Measurements from ENCODE around the gene MKRN2. TPM values are rescaled to one million over a fixed set of nuclear protein-coding genes. Genes with fewer than 3 reads are reported as not detected.

MKRN2 gene
- total and polyA plus RNA-seq, 7 donors: 17.2 to 35.5 (median 21.2) TPM

- Histone ChIP-seq H3K4me1 (peaks cover 54% of the 10 kb centered on the region), H3K27ac (peak overlapping the region; percentile 99), H3K36me3 (ENCODE audit: insufficient read depth in 1 of 2, low read depth in 1 of 2) (no peaks in the 10 kb centered on the region), H3K9me3 (no peaks in the 10 kb centered on the region), H3K27me3 (ENCODE audit: insufficient read depth in 3 of 3, low read length in 2 of 3) (peaks cover 0 to 16% (median 2%) of the 10 kb centered on the region in 3 donors), H3K4me3 (peak overlapping the region; percentile 92)
- peak; percentile 51 to 71 (median 57) for ATAC-seq
- intact Hi-C loops (cut with DNase I): no loop called here
- 1% methylated on average over 18 of the region's 18 CpGs for WGBS, 3 donors
- DNase-seq: no peak
- TF ChIP-seq CTCF (IDR thresholded peaks at IDR 0.05): no peak
Observed at GRCh38 chr3:12557473-12558100, 700 bp downstream of the MKRN2 start.

GRCh38 chr3:12558706-12559105 lies 1.8 kb downstream of the MKRN2 start:
- DNase-seq (no peak), ATAC-seq (no peak)
- no peaks in the 10 kb centered on the region for H3K9me3 ChIP-seq
- WGBS, 3 donors: 37 to 49% (median 44%) methylated on average over 4 of the region's 4 CpGs
- intact Hi-C loops (cut with DNase I): no loop called here
- peaks cover 57% of the 10 kb centered on the region for H3K4me1 ChIP-seq
- H3K4me3 ChIP-seq: peak overlapping the region; percentile 92
- peaks cover 0 to 5% (median 2%) of the 10 kb centered on the region in 3 donors for H3K27me3 ChIP-seq (ENCODE audit: insufficient read depth in 3 of 3, low read length in 2 of 3)
- peak overlapping the region; percentile 99 for H3K27ac ChIP-seq
- H3K36me3 ChIP-seq (ENCODE audit: insufficient read depth in 1 of 2, low read depth in 1 of 2): no peaks in the 10 kb centered on the region
- no peak for TF ChIP-seq CTCF (IDR thresholded peaks at IDR 0.05)

- peak overlapping the region; percentile 99 for H3K27ac ChIP-seq
- DNase-seq: no peak
- no peaks in the 10 kb centered on the region for H3K9me3 ChIP-seq
- no peak for TF ChIP-seq CTCF (IDR thresholded peaks at IDR 0.05)
- WGBS, 3 donors: 57 to 72% (median 68%) methylated on average over 3 of the region's 3 CpGs
- H3K4me3 ChIP-seq: peak overlapping the region; percentile 27
- intact Hi-C loops (cut with DNase I): no loop called here
- no peaks in the 10 kb centered on the region for H3K27me3 ChIP-seq (ENCODE audit: insufficient read depth in 3 of 3, low read length in 2 of 3)
- peaks cover 64% of the 10 kb centered on the region for H3K4me1 ChIP-seq
- H3K36me3 ChIP-seq (ENCODE audit: insufficient read depth in 1 of 2, low read depth in 1 of 2): no peaks in the 10 kb centered on the region
- ATAC-seq: no peak
Observed at GRCh38 chr3:12559520-12559919, 2.6 kb downstream of the MKRN2 start.

- Histone ChIP-seq H3K4me1 (peaks cover 75% of the 10 kb centered on the region), H3K4me3 (peak overlapping the region; percentile 14), H3K27me3 (ENCODE audit: insufficient read depth in 3 of 3, low read length in 2 of 3) (no peaks in the 10 kb centered on the region), H3K36me3 (ENCODE audit: insufficient read depth in 1 of 2, low read depth in 1 of 2) (no peaks in the 10 kb centered on the region), H3K27ac (peak overlapping the region; percentile 99), H3K9me3 (no peaks in the 10 kb centered on the region)
- DNase-seq (no peak), ATAC-seq (peak in 3 of 4 donors; percentile 20 to 28 (median 24))
- 52 to 62% (median 54%) methylated on average over 5 of the region's 5 CpGs for WGBS, 3 donors
- no peak for TF ChIP-seq CTCF (IDR thresholded peaks at IDR 0.05)
- intact Hi-C loops (cut with DNase I): no loop called here
Observed at GRCh38 chr3:12560505-12561190, 3.8 kb downstream of the MKRN2 start.
